Keratinocyte (primary cell): ENCODE data around the gene TM9SF2. TPM values are rescaled to one million over a fixed set of nuclear protein-coding genes. Genes with fewer than 3 reads are reported as not detected.

Source experiments
- DNase-seq: peaks from one replicate; pipeline ENCODE4 v3.0.0-alpha.2; 2011; ENCODE audit warnings: low read depth, missing footprints, low spot score
- FAIRE-seq: peaks from 2 replicates; lab custom pipeline; 2011; peaks lifted over from hg19 to GRCh38; lab: Jason Lieb, UNC
- H2AFZ ChIP-seq: 2 replicates; pipeline ENCODE4 v1.6.0; 2012; ENCODE audit warnings: low read length, control low read depth, inconsistent platforms; ENCODE audit not compliant: control insufficient read depth
- H3K27ac ChIP-seq: 2 replicates; pipeline ENCODE4 v1.5.1; 2011; ENCODE audit warnings: low read length; ENCODE audit not compliant: control insufficient read depth, insufficient read depth
- H3K27me3 ChIP-seq: 3 replicates; pipeline ENCODE4 v1.6.0; 2011; ENCODE audit warnings: low read length; ENCODE audit not compliant: control insufficient read depth, insufficient read depth; ENCODE audit errors: extremely low read depth
- H3K36me3 ChIP-seq, 2 experiments: 2 replicates in 1 of 2; 3 replicates in 1 of 2; pipeline ENCODE4 v1.5.1; 2011; ENCODE audit warnings: low read length in 2 of 2, mild to moderate bottlenecking in 1 of 2; ENCODE audit not compliant: control insufficient read depth in 2 of 2, insufficient read depth in 2 of 2; ENCODE audit errors: extremely low read depth in 1 of 2
- H3K4me1 ChIP-seq: 3 replicates; pipeline ENCODE4 v1.5.1; 2011; ENCODE audit warnings: low read length; ENCODE audit not compliant: control insufficient read depth, insufficient read depth; ENCODE audit errors: extremely low read depth
- H3K4me2 ChIP-seq: 3 replicates; pipeline ENCODE4 v1.6.0; 2011; ENCODE audit warnings: low read depth, low read length; ENCODE audit not compliant: control insufficient read depth, insufficient read depth; ENCODE audit errors: extremely low read depth
- H3K4me3 ChIP-seq, 3 experiments: fragments of 200-600 bp in 1 of 3; sonication (generic) in 1 of 3; 2 replicates in 2 of 3; 3 replicates in 1 of 3; pipeline ENCODE4 v1.5.1; 2011 to 2016; ENCODE audit warnings: low read length in 3 of 3, mild to moderate bottlenecking in 3 of 3, control low read depth in 2 of 3, inconsistent platforms in 1 of 3, low read depth in 1 of 3, mixed read lengths in 1 of 3, mixed run types in 1 of 3, moderate library complexity in 1 of 3; ENCODE audit not compliant: control insufficient read depth in 2 of 3, insufficient read depth in 2 of 3; ENCODE audit errors: extremely low read depth in 1 of 3
- H3K79me2 ChIP-seq: 2 replicates; pipeline ENCODE4 v1.6.0; 2012; ENCODE audit warnings: low read length; ENCODE audit not compliant: control insufficient read depth, insufficient read depth
- H3K9ac ChIP-seq: 3 replicates; pipeline ENCODE4 v1.6.0; 2011; ENCODE audit warnings: low read length; ENCODE audit not compliant: control insufficient read depth, insufficient read depth; ENCODE audit errors: extremely low read depth
- H3K9me1 ChIP-seq: 3 replicates; pipeline ENCODE4 v1.6.0; 2011; ENCODE audit warnings: low read length; ENCODE audit not compliant: control insufficient read depth, insufficient read depth; ENCODE audit errors: extremely low read depth
- H3K9me3 ChIP-seq: 2 replicates; pipeline ENCODE4 v1.5.1; 2012; ENCODE audit warnings: low read depth, low read length; ENCODE audit not compliant: control insufficient read depth
- H4K20me1 ChIP-seq: 3 replicates; pipeline ENCODE4 v1.6.0; 2011; ENCODE audit warnings: low read length; ENCODE audit not compliant: control insufficient read depth, insufficient read depth; ENCODE audit errors: extremely low read depth
- CTCF ChIP-seq, 3 experiments: IDR thresholded peaks in 1 of 3; conservative IDR thresholded peaks in 1 of 3; optimal IDR thresholded peaks in 1 of 3; 2 replicates in 2 of 3; 3 replicates in 1 of 3; pipeline versions ENCODE3 to v1.5.1; 2011; ENCODE audit warnings: low read length in 3 of 3, mild to moderate bottlenecking in 3 of 3, moderate library complexity in 2 of 3, control low read depth in 1 of 3, inconsistent platforms in 1 of 3; ENCODE audit not compliant: insufficient read depth in 2 of 3; ENCODE audit errors: extremely low read depth in 1 of 3
- EZH2 ChIP-seq: IDR thresholded peaks from one replicate; pipeline ENCODE4 v1.6.1; 2012; ENCODE audit warnings: inconsistent platforms, mild to moderate bottlenecking, low read length, moderate library complexity
- dilution Hi-C: fragments of 300-500 bp; cut with MboI; formaldehyde crosslinking; loops from one replicate; pipeline ENCODE4 v1.7.0; 2020; ENCODE audit warnings: low sequenced_read_pairs; ENCODE audit not compliant: extremely low pct_ligation_motif_present
- polyA plus RNA-seq, 5 experiments: library from polyadenylated mRNA; depleted of rRNA in 3 of 5; stranded (reverse) in 3 of 5; stranded (forward) in 1 of 5; unstranded in 1 of 5; fragments of >200 nt; gene quantifications; 1 replicate in 1 of 5; 2 replicates in 3 of 5; 3 replicates in 1 of 5; pipeline versions ENCODE4 v1.2.1 to v1.2.3, GENCODE V29; 2011 to 2012; ENCODE audit warnings: missing spikeins in 2 of 5, low read depth in 1 of 5, low replicate concordance in 1 of 5

TM9SF2 gene
- polyA plus RNA-seq, 1 donor (not counting 4 experiments of a cell fraction or from before 2014, with no cell fraction given) = 134 TPM

- FAIRE-seq (no peak), DNase-seq (no peak)
- no peak overlapping the region for H3K4me2 ChIP-seq
- no peaks in the 10 kb centered on the region for H3K9me3 ChIP-seq
- H3K27me3 ChIP-seq = no peaks in the 10 kb centered on the region
- dilution Hi-C loops = no loop called here
- no peak for TF ChIP-seq CTCF (optimal IDR thresholded peaks at IDR 0.05 in 1 of 3, IDR thresholded peaks at IDR 0.05 in 1 of 3, conservative IDR thresholded peaks at IDR 0.05 in 1 of 3; ENCODE audit: extremely low read depth in 1 of 3, insufficient read depth in 2 of 3, low read length in 3 of 3)
- TF ChIP-seq EZH2 = no peak
- no peak overlapping the region for H3K27ac ChIP-seq
- no peak overlapping the region for H3K9ac ChIP-seq
- no peaks in the 10 kb centered on the region for H3K36me3 ChIP-seq
- H3K9me1 ChIP-seq = no peaks in the 10 kb centered on the region
- H3K79me2 ChIP-seq = no peaks in the 10 kb centered on the region
- H4K20me1 ChIP-seq = no peaks in the 10 kb centered on the region
- H2AFZ ChIP-seq = no peak overlapping the region
- no peak overlapping the region for H3K4me3 ChIP-seq
- no peaks in the 10 kb centered on the region for H3K4me1 ChIP-seq
These were observed 89.3 kb downstream of the TM9SF2 start for GRCh38 chr13:99590519-99591011.

- no peaks in the 10 kb centered on the region for H3K9me1 ChIP-seq
- FAIRE-seq (no peak), DNase-seq (no peak)
- H3K4me1 ChIP-seq = no peaks in the 10 kb centered on the region
- dilution Hi-C loops = no loop called here
- no peak overlapping the region for H3K4me2 ChIP-seq
- no peaks in the 10 kb centered on the region for H3K9me3 ChIP-seq
- H4K20me1 ChIP-seq = no peaks in the 10 kb centered on the region
- no peak overlapping the region for H3K4me3 ChIP-seq
- H3K9ac ChIP-seq = no peak overlapping the region
- no peaks in the 10 kb centered on the region for H3K36me3 ChIP-seq
- H3K27ac ChIP-seq = no peak overlapping the region
- no peak overlapping the region for H2AFZ ChIP-seq
- H3K79me2 ChIP-seq = no peaks in the 10 kb centered on the region
- no peaks in the 10 kb centered on the region for H3K27me3 ChIP-seq
- no peak for TF ChIP-seq EZH2
- no peak for TF ChIP-seq CTCF (optimal IDR thresholded peaks at IDR 0.05 in 1 of 3, IDR thresholded peaks at IDR 0.05 in 1 of 3, conservative IDR thresholded peaks at IDR 0.05 in 1 of 3; ENCODE audit: extremely low read depth in 1 of 3, insufficient read depth in 2 of 3, low read length in 3 of 3)
These were observed 94.9 kb downstream of the TM9SF2 start for GRCh38 chr13:99596180-99596579.
